Activated CD4-positive, alpha-beta T cell treated with anti-CD3 and anti-CD28 coated beads, Interleukin-2, amount 50 U/mL, for 48 hours (primary cell): Measurements from ENCODE around the gene EPDR1.
"Not testable (repeated sequence)": the region's sequence is repeated elsewhere in the genome, so short reads cannot be mapped to it uniquely, and the experiment has no call there.

Experiments
- DNase-seq, 2 experiments: peaks; one replicate each; pipeline ENCODE4 v3.0.0-alpha.2; 2020

EPDR1 gene

DNA sequence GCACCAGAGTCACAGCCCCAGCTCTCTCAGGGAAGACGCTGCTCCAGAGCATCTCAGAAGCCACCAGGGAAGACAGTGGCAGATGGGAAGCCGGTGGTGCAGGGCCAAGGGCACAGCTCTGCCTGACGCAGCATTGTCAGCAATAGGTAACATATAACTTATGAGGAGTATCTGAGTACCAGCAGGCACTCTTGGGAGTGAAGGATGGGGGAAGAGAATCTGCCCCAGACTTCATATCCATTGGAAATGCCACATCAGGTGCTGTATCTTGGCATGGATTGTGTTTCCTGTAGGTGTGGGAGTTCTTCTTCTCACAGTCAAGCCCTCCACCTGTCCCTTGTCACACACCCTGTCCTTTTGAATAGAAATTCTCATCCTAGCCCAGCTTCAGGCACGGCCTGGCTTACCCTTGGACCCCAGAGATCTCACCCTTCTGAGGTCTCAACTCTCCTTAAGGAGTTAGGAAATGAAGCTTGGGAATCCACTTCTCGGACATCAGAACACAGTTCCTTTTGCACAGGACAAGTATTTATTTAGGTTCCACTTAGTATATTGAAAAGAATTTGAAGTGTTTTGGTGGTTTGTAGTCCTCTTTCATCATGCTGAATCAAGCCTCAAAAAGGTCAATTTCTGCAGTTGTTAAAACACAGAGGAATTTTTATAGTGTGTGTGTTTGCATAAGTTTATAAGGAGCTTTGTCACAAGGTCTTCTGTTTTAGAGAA, 9.9 kb downstream of the EPDR1 start:
- DNase-seq = no peak

DNA sequence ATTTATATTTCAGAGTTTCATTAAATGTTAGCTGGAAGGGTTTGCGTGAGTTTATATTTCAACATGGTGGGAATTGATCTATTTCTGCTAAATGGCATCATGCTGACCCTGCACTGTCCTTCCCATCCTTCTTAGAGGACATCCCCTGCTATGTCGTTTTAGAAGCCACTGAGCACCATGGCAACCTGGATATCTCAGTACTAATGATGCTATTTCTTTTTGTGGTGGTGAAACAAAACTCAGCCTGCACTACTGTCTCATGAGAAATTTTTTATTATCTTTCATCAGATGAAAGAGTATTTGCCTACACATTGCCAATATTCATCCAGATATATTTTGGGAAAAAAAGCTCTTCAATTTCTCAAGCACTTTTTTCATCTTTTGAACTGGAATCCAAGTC, 12.1 kb downstream of the EPDR1 start:
- no peak for DNase-seq

DNA sequence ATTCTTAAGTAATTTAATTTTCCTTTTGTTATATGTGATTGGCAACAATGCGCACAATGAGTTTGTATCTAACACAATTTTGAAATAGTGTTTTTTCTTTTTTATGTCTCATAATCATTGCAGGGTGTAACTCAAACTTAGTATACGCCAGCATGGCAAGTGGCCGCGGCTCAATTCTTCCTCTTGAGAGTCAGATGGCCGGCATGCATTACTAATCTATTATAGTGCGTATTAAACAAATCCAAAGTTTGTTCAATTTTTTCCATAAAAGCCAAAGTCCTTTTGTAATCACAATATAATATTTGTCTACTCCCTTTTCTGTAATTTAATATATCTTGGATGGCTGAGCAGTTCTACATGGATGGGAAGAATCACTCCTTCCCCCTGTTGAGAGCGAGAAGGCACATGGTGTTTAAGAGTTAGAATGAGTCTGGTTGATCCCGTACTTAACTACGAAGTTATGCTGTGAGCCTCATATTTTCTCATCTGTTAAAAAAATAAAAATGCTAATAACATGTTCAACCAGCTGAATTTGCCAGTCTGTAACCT, 12.7 kb downstream of the EPDR1 start:
- no peak for DNase-seq

DNA sequence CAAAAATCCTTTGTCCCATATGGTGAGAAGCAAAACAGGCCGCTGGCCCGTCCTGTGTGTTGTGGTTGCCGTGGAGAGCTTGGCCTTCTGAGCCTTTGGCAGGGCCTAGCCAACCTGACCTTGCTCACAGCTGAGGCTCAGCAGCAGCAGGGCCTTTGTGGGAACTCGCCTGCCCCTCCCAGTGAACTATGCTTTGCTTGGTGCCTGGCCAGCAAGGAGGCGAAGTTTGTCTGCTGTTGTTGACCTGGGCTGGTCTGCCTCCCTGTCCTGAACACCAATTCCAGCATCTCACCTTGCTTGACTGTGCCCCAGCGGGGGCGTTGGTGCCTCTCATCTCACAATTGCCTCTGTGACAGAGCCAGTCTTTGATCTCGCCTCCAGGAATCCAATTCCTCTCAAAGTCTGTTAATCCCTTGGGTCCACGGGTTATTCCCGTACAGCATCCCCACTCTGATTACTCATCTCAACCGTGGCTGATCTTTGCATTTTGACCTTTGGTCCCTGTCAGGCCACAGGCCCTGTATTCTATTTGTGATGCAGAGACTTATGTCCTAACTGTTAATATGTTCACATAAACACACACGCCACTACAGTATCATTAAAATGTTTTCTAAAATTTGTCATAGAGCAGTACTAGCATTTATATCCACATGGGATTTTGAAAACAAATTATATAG, 22.6 kb downstream of the EPDR1 start:
- no peak for DNase-seq

DNA sequence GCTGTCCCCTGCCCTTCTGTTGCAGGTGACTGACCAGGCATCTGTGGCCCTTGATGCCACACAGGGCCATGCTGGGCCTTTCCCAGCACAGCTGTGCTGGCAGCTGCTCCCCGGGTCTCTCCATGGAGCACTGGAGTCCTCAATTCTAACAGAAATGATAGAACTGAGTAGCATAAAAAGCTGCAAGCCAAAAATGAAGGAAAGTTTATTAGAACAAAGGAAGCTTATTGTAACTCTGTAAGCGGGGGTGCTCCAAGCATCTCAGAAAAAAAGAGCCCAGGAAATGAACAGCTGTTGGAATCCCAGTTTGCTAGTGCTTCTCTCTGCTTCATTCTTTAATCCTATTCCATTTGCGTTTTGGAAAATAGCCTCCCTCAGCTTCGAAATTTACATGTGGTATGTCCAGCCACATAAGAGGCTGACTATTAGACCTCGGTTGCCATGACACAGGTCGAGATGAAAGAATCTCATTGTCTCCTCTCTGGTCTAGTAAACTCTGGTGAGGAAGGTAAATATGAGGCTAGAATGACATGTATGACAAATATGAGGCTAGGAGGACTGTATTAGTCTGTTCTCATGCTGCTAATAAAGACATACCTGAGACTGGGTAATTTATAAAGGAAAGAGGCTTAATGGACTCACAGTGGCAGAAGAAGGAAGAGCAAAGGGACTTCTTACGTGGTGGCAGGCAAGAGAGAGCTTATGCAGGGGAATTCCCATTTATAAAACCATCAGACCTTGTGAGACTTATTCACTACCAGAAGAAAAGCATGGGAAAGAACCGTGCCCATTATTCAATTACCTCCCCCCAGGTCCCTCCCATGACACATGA, 23.7 kb downstream of the EPDR1 start:
- DNase-seq = no peak

DNA sequence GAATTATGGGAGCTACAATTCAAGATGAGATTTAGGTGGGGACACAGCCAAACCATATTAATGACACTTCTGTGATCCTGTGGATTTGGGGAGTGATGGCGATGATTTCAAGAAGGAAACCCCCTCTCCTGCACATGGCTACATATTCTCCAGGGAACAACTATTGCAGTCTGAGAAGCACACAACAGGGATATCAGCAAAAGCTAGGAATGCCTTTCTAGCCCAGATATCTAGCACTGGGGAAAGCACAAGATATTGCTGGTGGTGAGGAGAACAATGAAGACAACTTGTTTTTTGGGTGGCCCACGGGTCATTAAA, 24.3 kb downstream of the EPDR1 start:
- no peak for DNase-seq

DNA sequence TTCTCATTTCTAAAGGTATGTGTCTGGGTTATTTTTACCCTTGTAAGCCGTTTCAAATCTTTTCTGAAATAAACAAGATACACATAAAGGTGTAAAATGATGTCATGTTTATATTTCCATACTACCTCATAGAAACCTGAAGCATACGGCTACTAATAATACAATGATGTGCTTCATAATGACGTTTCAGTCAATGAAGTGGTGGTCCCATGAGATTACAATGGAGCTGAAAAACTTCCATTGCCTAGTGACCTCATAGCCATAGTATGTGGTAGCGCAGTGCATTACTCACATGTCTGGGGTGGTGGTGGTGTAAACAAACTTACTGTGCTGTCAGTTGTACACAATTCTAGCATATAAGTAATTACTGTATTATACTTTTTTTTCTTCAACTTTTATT, 24.9 kb downstream of the EPDR1 start:
- DNase-seq = no peak

DNA sequence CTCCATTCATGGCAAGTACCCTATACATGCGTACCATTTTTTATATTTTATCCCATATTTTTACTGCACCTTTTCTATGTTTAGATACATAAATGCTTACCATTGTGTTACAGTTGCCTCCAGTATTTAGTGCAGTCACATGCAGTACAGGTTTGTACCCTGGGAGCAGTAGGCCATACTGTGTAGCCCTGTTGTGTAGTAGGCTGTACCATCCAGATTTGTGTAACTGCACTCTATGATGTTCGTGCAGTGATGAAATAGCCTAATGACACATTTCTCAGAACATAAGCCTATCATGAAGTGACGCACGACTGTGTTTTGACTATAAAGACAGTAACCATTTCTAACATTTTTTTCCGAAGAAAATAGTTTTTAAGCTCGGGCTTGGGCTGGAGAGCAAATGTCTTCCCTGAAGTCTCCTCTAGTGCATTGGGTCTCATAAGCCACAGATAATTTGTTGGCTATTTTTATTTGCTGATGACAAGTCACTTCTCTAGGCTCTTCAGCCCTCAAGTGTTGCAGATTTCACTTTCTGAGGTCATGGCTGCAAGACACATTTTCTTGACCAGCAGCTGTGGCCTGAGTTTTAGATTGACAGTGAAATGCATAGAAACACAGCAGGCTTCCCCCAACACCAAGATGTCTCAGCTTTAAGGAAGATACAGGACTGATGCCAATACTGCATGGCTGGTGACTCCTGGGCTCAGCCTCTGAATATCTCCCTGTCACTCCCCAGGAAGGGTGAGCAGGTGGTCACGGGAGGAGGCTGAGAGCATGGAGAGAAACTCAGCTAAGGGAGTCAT, 26.9 kb downstream of the EPDR1 start:
- DNase-seq = no peak

DNA sequence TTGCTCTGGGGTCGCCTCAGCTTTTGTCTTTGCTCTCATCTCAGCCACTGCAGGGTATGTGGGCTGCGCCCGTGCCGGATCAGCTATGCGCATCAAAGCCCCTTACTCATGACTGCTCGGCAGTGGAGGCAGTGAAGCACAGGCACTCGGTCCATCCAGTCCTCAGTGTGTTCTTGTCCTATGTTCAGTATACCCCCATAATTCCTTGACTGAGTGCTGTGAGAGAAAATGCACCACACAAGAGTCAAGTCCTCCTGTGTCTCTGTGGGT, 27.4 kb downstream of the EPDR1 start:
- DNase-seq = no peak

DNA sequence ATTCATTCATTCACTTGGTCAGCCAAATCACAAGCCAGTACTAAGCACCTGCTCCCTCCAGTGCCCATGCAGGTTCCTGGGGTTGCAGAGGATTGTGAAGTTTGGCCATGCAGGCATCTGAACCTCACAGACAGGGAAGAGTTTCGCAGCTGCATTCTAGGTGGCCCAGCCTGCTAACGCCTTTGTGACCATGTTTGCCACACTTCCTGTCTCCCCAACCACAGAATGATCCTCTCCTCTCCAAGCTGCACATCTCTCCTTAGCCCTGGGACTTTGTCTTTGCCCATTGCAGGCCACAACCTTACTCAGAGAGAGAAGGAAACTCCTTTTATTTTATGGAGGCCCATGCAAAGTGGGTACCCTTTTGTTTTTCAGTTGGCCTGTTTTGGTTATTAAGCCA, 31.8 kb downstream of the EPDR1 start:
- DNase-seq = no peak

DNA sequence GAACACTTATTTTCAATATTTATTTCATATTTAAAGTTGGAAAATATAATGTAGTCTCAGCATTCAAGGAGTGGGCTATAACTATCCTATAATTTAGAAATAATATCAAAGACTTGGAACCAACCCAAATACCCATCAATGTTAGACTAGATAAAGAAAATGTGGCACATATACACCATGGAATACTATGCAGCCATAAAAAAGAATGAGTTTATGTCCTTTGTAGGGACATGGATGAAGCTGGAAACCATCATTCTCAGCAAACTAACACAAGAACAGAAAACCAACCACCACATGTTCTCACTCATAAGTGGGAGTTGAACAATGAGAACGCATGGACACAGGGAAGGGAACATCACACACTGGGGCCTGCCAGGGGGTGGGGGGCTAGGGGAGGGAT, 33.8 kb downstream of the EPDR1 start:
- not testable (repeated sequence) for DNase-seq

DNA sequence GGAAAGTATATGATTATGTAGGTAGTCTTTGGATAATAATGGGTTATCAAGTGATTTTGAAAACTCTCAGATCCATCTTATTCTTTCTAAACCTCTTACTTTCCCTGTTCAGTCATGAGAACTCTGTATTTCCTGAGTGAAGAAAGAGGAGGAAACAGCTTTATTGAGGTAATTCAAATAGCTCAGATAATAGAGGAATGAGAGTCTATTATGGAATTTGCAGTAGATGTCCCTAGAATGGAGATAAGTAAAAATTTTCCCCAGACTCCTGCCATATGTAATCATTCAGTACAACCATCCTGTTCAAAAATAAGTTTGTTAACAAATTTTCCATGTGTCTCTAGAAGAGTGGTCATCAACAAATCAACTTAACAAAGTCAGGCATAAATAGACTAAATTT, 36.4 kb downstream of the EPDR1 start:
- DNase-seq = no peak

DNA sequence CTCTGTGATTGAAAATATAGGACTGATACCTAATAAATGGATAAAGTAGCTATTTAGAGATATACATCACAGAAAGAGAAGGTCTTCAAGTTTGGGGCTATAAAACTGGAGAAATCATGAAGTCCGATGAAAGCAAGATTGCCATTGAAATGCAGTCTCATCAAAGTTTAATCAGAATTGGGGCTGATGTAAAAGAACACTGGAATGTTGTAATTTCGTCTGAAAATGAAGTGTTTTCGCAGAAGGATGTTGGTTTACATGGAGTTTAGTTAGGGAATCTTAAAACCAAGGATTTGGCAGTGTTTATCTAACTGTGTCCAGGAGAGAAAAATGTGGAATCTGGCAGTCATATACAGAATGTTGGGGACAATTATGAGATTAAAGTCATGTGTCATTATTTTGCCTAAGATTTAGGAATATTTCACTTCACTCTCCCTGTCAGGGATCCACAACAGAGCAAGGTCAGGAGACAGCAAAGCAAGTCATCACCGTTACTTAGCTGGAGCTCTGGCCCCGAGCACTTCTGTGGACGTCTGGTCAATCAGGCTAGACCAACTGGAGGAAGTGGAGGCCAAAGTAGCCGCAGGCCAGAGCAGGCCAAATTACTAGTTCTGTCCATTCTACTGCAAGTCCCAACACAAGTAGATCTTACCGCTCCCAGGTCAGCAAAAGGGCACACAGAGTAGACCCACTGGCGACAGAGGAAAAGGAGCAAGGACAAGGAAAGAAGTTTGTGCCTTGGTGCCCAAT, 37.0 kb downstream of the EPDR1 start:
- no peak for DNase-seq

DNA sequence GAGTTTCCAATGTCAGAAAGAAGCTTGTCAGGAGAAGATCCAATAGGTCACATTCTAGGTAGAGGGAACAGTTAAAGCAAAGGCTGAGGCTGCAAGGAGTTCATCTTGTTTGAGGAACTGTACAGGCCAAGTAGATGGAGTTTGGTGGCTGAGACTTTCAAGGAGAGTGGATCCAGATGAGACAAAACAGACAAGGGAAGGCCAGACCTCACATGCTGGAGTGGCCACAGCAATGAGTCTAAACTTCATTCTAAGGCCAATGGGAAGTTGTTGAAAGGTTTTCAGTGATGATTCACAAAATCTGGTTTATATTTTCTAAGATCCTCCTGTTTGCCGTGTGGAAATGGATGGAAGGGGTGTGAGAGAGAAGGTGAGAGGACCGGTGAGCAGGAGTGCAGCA, 40.0 kb downstream of the EPDR1 start:
- DNase-seq = no peak

DNA sequence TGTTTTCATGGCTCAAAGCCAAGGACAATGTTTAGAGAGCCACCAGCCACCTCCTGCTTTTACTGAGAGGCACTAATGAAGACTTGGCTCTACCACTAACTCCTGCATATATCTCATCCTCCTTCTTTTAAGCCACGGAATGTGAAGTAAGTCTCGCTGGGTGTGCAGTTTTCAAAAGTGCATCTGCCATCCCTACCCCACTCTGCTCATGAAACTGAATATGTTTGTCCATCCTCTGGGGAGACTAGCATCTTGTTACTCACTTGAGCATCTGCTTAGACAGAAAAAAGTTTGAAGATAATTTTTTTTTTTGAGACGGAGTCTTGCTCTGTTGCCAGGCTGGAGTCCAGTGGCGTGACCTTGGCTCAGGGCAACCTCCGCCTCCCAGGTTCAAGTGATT, 40.8 kb downstream of the EPDR1 start:
- no peak for DNase-seq

DNA sequence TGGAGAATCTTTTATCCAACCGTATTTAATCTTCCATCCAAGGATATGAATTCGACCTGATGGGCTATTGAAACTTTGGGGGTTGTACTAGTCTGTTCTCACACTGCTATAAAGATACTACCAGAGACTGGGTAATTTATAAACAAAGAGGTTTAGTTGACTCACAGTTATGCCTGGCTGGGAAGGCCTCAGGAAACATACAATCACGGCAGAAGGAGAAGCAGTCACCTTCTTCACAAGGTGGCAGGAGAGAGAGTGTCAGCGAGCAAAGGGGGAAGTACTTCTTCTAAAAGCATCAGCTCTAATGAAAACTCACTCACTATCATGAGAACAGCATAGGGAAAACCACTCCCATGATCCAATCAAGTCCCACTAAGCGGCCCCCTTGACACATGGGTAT, 43.8 kb downstream of the EPDR1 start:
- DNase-seq = no peak

DNA sequence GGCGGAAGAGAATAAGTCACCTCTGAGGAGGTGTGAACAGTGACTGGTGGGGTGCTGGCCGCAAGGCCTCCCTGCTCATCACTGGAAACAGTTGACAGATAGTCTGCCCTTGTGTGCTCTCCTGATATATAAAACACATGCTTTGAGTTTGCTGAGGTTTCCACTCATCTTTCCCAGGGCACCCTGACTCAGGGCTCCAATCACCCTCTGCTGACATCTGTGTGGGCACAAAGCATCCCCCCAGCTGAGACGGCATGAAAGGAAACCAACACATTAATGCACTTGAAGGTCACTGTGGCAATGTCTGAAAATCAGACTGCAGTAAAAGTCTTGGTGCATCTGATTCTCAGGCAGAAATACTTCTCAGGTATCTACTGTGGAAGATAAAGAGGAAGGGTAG, 49.8 kb downstream of the EPDR1 start:
- no peak for DNase-seq

DNA sequence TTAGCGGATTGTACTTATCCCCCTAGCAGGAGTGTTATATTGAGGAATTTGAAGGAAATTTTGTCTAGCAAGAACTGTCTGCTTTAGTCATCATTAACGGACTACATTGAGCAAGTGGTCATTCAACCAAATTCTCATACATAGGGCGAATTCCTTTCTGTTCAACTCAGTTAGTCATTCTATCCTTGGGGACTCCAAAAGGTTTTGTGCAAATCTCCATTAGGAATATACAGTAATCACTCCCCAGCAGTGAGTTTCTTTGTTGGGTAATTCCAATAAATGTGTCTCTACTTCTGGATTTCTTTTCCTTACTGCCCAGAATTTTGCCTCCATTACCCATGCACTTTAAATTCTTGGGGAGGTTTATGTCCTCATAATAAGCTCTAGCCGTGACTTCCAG, 51.1 kb downstream of the EPDR1 start:
- DNase-seq = no peak

DNA sequence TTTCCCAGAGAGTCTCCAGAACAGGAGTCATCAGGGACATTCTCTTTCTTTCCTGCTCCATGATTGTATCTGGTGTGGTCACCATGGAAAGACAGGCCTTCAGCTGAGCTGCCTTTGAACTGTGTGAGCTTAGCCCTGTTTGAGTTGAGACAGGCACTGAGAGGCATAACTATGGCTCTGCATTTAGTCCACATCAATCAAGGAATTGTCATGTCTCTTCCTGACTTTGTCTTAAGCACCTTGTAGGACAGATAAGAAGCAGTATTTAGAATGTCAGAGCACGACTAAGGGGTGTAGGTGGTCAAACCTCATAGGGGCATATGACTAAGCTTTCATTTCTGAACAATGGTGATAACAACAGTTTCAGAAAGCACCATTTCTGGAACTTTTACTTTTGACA, 53.5 kb downstream of the EPDR1 start:
- DNase-seq = no peak

DNA sequence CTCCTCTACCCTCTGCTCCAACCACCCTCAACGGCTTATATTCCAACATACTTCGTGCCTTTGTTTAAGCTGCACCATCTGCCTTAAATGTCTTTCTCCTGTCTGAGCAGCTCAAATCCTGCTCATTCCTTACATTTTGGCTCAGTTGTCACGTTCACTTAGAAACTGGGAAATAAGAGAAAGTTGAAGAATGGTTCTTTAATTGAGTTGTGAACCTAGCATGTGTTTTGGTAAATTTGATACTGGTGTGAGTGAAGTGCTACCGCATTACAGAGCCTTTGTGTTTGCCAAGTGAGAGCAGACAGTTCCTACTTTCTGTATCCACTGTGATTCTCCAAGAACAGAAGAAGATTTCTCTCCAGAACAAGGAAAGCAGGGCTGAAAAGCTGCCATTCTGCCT, 54.3 kb downstream of the EPDR1 start:
- no peak for DNase-seq

DNA sequence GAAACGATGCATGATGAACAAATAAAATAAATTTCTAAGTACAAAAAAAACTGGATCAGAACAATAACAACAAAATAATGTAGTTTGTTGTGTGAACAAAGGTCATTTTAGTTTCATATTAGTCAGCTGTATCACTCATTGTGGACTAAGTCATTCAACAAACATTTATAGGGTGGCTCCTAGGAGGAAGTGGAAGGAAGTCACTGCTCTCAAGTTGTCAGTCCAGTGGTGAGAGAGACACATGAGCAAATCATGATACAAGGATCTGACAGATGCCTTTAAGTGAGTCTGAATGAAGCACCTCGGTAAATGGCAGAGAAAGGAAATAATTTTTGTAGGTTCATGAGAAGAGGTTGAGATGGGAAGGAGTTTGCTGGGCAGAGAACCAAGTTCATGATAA, 56.8 kb downstream of the EPDR1 start:
- no peak for DNase-seq

DNA sequence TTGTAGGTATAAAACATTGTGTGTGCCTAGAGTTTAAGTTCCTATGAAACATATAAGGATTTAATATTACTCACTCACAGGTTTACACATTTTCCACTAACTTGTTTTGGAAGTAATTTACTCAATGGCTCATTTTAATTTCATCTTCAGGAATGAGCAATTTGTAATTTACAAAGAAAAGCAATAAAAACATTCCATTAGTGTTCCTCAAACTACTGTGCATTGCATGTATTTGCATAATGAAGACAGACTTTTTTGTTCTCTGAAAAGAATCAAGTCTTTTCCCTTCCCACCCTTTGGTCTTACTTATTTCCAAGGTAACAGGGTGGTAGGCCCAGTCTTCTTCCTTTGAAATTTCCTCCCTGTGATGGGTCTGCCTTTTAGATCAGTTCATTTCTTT, 61.2 kb downstream of the EPDR1 start:
- no peak for DNase-seq

DNA sequence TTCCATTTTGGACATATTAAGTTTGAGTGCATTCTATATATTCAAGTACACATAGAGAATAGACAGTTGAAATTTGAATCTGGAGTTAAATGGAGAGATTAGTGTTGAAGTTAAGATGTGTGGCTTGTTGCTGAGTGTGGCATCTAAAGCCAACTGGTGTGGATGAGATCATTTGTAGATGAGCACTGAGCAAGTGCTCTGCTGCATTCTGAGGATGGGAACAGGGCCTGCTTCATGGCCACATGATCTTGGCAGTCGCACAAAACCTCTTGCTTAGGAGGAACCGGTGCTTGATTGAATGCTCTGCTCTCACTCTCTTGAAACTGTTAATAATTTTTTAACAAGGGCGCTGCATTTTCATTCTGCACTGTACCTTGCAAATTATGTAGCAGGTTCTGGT, 62.0 kb downstream of the EPDR1 start:
- no peak for DNase-seq
